ENCODE measurements around the gene FIZ1. TPM values are rescaled to one million over a fixed set of nuclear protein-coding genes. Genes with fewer than 3 reads are reported as not detected.

FIZ1 gene
- total and polyA plus RNA-seq, 2 experiments from 2014 or later = 5.4 to 10.1 TPM

- H3K27me3 Mint-ChIP-seq (ENCODE audit: insufficient read depth, low read depth, poor library complexity) = peaks cover 10% of the 10 kb centered on the region
- H3K4me3 Mint-ChIP-seq = no peak overlapping the region; the same call in 2 of the 3 replicates
- Histone ChIP-seq H3K27me3 (ENCODE audit: insufficient read depth) (no peaks in the 10 kb centered on the region), H4K20me1 (replicated peaks; ENCODE audit: insufficient read depth) (no peaks in the 10 kb centered on the region), H2AFZ (no peak overlapping the region; the same call in 1 of the 2 replicates), H3F3A (replicated peaks; ENCODE audit: low read depth) (no peaks in the 10 kb centered on the region), H3K4me2 (no peak overlapping the region), H3K4me1 (ENCODE audit: insufficient read depth) (no peaks in the 10 kb centered on the region; the same call in 1 of the 2 replicates), H3K79me2 (replicated peaks; ENCODE audit: insufficient read depth) (no peaks in the 10 kb centered on the region), H3K4me3 (no peak overlapping the region), H3K27ac (ENCODE audit: low read depth) (no peak overlapping the region), H3K36me3 (ENCODE audit: insufficient read depth) (no peaks in the 10 kb centered on the region), H3K9me2 (ENCODE audit: insufficient read depth) (peaks cover 5% of the 10 kb centered on the region; the same call in 1 of the 2 replicates)
- DNase-seq (ENCODE audit: low spot score) (no peak), ATAC-seq (no peak)
- peaks cover 6% of the 10 kb centered on the region for H3K9me3 Mint-ChIP-seq
- no peaks in the 10 kb centered on the region; the same call in 2 of the 3 replicates for H3K36me3 Mint-ChIP-seq (ENCODE audit: low read depth)
- TF ChIP-seq, protein P1, sequence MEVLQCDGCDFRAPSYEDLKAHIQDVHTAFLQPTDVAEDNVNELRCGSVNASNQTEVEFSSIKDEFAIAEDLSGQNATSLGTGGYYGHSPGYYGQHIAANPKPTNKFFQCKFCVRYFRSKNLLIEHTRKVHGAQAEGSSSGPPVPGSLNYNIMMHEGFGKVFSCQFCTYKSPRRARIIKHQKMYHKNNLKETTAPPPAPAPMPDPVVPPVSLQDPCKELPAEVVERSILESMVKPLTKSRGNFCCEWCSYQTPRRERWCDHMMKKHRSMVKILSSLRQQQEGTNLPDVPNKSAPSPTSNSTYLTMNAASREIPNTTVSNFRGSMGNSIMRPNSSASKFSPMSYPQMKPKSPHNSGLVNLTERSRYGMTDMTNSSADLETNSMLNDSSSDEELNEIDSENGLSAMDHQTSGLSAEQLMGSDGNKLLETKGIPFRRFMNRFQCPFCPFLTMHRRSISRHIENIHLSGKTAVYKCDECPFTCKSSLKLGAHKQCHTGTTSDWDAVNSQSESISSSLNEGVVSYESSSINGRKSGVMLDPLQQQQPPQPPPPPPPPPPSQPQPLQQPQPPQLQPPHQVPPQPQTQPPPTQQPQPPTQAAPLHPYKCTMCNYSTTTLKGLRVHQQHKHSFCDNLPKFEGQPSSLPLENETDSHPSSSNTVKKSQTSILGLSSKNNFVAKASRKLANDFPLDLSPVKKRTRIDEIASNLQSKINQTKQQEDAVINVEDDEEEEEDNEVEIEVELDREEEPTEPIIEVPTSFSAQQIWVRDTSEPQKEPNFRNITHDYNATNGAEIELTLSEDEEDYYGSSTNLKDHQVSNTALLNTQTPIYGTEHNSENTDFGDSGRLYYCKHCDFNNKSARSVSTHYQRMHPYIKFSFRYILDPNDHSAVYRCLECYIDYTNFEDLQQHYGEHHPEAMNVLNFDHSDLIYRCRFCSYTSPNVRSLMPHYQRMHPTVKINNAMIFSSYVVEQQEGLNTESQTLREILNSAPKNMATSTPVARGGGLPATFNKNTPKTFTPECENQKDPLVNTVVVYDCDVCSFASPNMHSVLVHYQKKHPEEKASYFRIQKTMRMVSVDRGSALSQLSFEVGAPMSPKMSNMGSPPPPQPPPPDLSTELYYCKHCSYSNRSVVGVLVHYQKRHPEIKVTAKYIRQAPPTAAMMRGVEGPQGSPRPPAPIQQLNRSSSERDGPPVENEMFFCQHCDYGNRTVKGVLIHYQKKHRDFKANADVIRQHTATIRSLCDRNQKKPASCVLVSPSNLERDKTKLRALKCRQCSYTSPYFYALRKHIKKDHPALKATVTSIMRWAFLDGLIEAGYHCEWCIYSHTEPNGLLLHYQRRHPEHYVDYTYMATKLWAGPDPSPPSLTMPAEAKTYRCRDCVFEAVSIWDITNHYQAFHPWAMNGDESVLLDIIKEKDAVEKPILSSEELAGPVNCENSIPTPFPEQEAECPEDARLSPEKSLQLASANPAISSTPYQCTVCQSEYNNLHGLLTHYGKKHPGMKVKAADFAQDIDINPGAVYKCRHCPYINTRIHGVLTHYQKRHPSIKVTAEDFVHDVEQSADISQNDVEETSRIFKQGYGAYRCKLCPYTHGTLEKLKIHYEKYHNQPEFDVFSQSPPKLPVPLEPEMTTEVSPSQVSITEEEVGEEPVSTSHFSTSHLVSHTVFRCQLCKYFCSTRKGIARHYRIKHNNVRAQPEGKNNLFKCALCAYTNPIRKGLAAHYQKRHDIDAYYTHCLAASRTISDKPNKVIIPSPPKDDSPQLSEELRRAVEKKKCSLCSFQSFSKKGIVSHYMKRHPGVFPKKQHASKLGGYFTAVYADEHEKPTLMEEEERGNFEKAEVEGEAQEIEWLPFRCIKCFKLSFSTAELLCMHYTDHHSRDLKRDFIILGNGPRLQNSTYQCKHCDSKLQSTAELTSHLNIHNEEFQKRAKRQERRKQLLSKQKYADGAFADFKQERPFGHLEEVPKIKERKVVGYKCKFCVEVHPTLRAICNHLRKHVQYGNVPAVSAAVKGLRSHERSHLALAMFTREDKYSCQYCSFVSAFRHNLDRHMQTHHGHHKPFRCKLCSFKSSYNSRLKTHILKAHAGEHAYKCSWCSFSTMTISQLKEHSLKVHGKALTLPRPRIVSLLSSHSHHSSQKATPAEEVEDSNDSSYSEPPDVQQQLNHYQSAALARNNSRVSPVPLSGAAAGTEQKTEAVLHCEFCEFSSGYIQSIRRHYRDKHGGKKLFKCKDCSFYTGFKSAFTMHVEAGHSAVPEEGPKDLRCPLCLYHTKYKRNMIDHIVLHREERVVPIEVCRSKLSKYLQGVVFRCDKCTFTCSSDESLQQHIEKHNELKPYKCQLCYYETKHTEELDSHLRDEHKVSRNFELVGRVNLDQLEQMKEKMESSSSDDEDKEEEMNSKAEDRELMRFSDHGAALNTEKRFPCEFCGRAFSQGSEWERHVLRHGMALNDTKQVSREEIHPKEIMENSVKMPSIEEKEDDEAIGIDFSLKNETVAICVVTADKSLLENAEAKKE (CRISPR knock-in tag; IDR thresholded peaks at IDR 0.05) = no peak
- TF ChIP-seq CREB1 (CRISPR knock-in tag; IDR thresholded peaks at IDR 0.05; ENCODE audit: low read depth) (no peak), ZNF331 (CRISPR knock-in tag; IDR thresholded peaks at IDR 0.05; ENCODE audit: low read depth) (no peak), NANOG (IDR thresholded peaks at IDR 0.05; ENCODE audit: borderline replicate concordance) (no peak), JUNB (IDR thresholded peaks at IDR 0.05; ENCODE audit: unreplicated experiment) (no peak), ZNF114 (CRISPR knock-in tag; IDR thresholded peaks at IDR 0.05) (no peak), EZH2phosphoT487 (IDR thresholded peaks at IDR 0.05; ENCODE audit: unreplicated experiment) (no peak), EZH2 (IDR thresholded peaks at IDR 0.05; ENCODE audit: low read depth, unreplicated experiment) (no peak), POLR2AphosphoS5 (IDR thresholded peaks at IDR 0.05; ENCODE audit: low read depth) (no peak), CTCF (conservative IDR thresholded peaks at IDR 0.05; ENCODE audit: low read depth in 2 of 2) (no peak), STAT1 (IDR thresholded peaks at IDR 0.05; ENCODE audit: unreplicated experiment) (no peak)
- TF ChIP-seq, protein P2, sequence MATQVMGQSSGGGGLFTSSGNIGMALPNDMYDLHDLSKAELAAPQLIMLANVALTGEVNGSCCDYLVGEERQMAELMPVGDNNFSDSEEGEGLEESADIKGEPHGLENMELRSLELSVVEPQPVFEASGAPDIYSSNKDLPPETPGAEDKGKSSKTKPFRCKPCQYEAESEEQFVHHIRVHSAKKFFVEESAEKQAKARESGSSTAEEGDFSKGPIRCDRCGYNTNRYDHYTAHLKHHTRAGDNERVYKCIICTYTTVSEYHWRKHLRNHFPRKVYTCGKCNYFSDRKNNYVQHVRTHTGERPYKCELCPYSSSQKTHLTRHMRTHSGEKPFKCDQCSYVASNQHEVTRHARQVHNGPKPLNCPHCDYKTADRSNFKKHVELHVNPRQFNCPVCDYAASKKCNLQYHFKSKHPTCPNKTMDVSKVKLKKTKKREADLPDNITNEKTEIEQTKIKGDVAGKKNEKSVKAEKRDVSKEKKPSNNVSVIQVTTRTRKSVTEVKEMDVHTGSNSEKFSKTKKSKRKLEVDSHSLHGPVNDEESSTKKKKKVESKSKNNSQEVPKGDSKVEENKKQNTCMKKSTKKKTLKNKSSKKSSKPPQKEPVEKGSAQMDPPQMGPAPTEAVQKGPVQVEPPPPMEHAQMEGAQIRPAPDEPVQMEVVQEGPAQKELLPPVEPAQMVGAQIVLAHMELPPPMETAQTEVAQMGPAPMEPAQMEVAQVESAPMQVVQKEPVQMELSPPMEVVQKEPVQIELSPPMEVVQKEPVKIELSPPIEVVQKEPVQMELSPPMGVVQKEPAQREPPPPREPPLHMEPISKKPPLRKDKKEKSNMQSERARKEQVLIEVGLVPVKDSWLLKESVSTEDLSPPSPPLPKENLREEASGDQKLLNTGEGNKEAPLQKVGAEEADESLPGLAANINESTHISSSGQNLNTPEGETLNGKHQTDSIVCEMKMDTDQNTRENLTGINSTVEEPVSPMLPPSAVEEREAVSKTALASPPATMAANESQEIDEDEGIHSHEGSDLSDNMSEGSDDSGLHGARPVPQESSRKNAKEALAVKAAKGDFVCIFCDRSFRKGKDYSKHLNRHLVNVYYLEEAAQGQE (IDR thresholded peaks at IDR 0.05; ENCODE audit: unreplicated experiment) = no peak
- TF ChIP-seq, protein P3, sequence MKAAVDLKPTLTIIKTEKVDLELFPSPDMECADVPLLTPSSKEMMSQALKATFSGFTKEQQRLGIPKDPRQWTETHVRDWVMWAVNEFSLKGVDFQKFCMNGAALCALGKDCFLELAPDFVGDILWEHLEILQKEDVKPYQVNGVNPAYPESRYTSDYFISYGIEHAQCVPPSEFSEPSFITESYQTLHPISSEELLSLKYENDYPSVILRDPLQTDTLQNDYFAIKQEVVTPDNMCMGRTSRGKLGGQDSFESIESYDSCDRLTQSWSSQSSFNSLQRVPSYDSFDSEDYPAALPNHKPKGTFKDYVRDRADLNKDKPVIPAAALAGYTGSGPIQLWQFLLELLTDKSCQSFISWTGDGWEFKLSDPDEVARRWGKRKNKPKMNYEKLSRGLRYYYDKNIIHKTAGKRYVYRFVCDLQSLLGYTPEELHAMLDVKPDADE (IDR thresholded peaks at IDR 0.05) = no peak
- peaks cover 28% of the 10 kb centered on the region for H3K4me1 Mint-ChIP-seq
- H3K27ac Mint-ChIP-seq = no peak overlapping the region
Observed at GRCh38 chr19:55546011-55546410, 53.3 kb downstream of the FIZ1 start.
